ENCODE data around the gene FBXO27.

Gene FBXO27

GRCh38 chr19:39032063-39032918 lies at the start of gene FBXO27:
Gene FBXO27 (minus strand): TSS chr19:39032549. CDS start chr19:39032227, 322 bp downstream.
- TF ChIP-seq CTCF (IDR thresholded peaks at IDR 0.05; ENCODE audit: insufficient read depth, missing control alignments) = no peak
- no peak for DNase-seq (ENCODE audit: insufficient read length, low spot score)
- FAIRE-seq = no peak

- FAIRE-seq (no peak), DNase-seq (ENCODE audit: insufficient read length, low spot score) (no peak)
- no peak for TF ChIP-seq CTCF (IDR thresholded peaks at IDR 0.05; ENCODE audit: insufficient read depth, missing control alignments)
Measured at GRCh38 chr19:39080431-39080830, 48.1 kb upstream of the FBXO27 start.

GRCh38 chr19:39078436-39079200 lies 46.3 kb upstream of the FBXO27 start:
- no peak for FAIRE-seq
- TF ChIP-seq CTCF (IDR thresholded peaks at IDR 0.05; ENCODE audit: insufficient read depth, missing control alignments) = no peak
- DNase-seq (ENCODE audit: insufficient read length, low spot score) = no peak

- DNase-seq (ENCODE audit: insufficient read length, low spot score) = no peak
- no peak for FAIRE-seq
- no peak for TF ChIP-seq CTCF (IDR thresholded peaks at IDR 0.05; ENCODE audit: insufficient read depth, missing control alignments)
Measured at GRCh38 chr19:39077323-39077722, 45.0 kb upstream of the FBXO27 start.

- no peak for TF ChIP-seq CTCF (IDR thresholded peaks at IDR 0.05; ENCODE audit: insufficient read depth, missing control alignments)
- FAIRE-seq (no peak), DNase-seq (ENCODE audit: insufficient read length, low spot score) (no peak)
Measured at GRCh38 chr19:39074942-39075341, 42.6 kb upstream of the FBXO27 start.

- DNase-seq (ENCODE audit: insufficient read length, low spot score) (no peak), FAIRE-seq (no peak)
- TF ChIP-seq CTCF (IDR thresholded peaks at IDR 0.05; ENCODE audit: insufficient read depth, missing control alignments) = no peak
Measured at GRCh38 chr19:39074205-39074692, 41.9 kb upstream of the FBXO27 start.

Measured in D721Med (cell line).